Measurements from ENCODE around the gene TMPRSS9. TPM values are rescaled to one million over a fixed set of nuclear protein-coding genes. Genes with fewer than 3 reads are reported as not detected.
"Not testable (repeated sequence)": the region's sequence is repeated elsewhere in the genome, so short reads cannot be mapped to it uniquely, and the experiment has no call there.

The TMPRSS9 gene
- polyA plus RNA-seq, 6 donors from 2014 or later, result not detected

DNA sequence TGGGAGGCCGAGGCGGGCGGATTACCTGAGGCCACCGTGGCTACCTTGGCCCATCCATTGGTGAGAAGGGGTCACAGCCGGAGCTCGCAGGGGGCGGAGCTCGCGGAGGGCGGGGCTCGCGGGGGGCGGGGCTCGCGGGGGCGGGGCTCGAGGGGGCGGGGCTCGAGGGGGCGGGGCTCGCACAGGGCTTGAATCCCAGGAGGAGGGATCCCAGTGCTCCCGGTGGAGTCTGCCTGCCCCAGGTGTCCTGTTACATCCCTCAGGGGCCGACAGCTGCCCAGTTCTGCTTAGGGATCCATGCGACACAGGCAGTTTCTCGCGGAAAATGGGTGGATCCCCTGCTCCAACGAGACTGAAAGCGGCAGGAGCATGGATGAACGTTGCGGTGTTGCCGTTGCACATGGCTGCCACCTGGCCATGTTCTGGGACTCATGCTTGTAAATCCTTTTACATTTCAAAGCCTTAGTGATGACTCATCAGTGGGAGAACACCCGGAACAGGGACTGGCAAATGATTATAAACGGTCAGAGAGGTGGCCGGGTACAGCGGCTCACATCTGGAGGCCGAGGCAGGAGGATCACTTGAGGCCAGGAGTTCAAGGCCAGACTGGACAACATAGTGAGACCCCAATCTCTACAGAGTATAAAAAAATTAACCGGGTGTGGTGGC lies 25.1 kb downstream of the TMPRSS9 start:
- no peaks in the 10 kb centered on the region for H3K36me3 Mint-ChIP-seq
- peaks cover 8 to 16% (median 12%) of the 10 kb centered on the region in 3 donors for H3K4me1 Mint-ChIP-seq
- ATAC-seq (ENCODE audit: low read depth in 2 of 2), result no peak
- H3K4me3 Mint-ChIP-seq, result no peak overlapping the region
- no peak for DNase-seq
- peaks cover 0 to 9% (median 3%) of the 10 kb centered on the region in 7 donors for H3K9me3 Mint-ChIP-seq
- peaks cover 0 to 6% (median 0%) of the 10 kb centered on the region in 3 donors for H3K27me3 Mint-ChIP-seq
- peak overlapping the region in 1 of 6 donors; percentile 42 for H3K27ac Mint-ChIP-seq

DNA sequence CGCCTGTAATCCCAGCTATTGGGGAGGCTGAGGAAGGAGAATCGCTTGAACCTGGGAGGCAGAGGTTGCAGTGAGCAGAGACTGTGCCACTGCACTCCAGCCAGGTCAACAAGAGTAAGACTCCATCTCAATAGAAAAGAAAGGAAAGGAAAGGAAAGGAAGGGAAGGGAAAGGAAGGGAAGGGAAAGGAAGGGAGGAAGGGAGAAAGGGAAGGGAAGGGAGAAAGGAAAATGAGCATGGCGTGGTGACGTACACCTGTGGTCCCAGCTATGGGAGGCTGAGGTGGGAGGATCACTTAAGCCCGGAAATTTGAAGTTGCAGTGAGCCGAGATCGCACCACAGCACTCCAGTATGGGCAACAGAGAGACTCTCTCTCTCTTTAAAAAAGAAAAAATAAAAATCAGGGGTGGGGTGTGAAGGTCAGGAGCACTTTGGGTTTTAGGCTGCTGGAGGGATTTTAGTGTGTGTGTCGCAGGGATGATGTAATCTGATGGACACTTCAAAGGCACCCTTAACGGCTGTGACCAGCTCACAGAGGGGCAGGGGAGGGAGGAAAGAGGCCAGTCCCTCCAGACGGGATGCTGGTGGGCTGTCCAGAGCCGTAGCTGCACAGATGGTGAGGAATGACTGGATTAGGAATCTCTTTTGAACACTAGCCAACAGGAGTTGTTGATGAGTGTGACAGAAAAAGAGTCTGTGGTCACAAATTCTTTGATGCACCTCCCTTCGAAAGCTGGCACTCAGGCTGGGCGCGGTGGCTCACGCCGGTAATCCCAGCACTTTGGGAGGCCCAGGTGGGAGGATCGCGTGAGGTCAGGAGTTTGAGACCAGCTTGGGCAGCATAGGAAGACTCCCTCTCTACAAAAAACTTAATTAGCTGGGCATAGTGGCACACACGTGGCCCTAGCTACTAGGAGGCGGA lies 27.6 kb downstream of the TMPRSS9 start:
- DNase-seq, result no peak
- no peaks in the 10 kb centered on the region for H3K36me3 Mint-ChIP-seq
- peaks cover 0 to 4% (median 0%) of the 10 kb centered on the region in 3 donors for H3K27me3 Mint-ChIP-seq
- no peak for ATAC-seq (ENCODE audit: low read depth in 2 of 2)
- H3K4me1 Mint-ChIP-seq, result peaks cover 12 to 19% (median 17%) of the 10 kb centered on the region in 3 donors
- H3K27ac Mint-ChIP-seq, result peak overlapping the region in 2 of 6 donors; percentile 37 to 57
- H3K4me3 Mint-ChIP-seq, result peak overlapping the region in 2 of 8 donors; percentile 37 to 52
- H3K9me3 Mint-ChIP-seq, result peaks cover 0 to 1% (median 0%) of the 10 kb centered on the region in 7 donors

- H3K27ac Mint-ChIP-seq, result peak overlapping the region in 2 of 6 donors; percentile 53 to 56
- ATAC-seq (ENCODE audit: low read depth in 2 of 2) (no peak), DNase-seq (no peak)
- peaks cover 0 to 4% (median 0%) of the 10 kb centered on the region in 3 donors for H3K27me3 Mint-ChIP-seq
- peaks cover 12 to 25% (median 17%) of the 10 kb centered on the region in 3 donors for H3K4me1 Mint-ChIP-seq
- no peaks in the 10 kb centered on the region for H3K36me3 Mint-ChIP-seq
- no peak overlapping the region for H3K4me3 Mint-ChIP-seq
- H3K9me3 Mint-ChIP-seq, result peaks cover 0 to 1% (median 0%) of the 10 kb centered on the region in 7 donors
Observed at GRCh38 chr19:2389594-2389993, 29.5 kb downstream of the TMPRSS9 start.

GRCh38 chr19:2391118-2391725 lies 31.2 kb downstream of the TMPRSS9 start:
- no peaks in the 10 kb centered on the region for H3K36me3 Mint-ChIP-seq
- peak overlapping the region in 3 of 8 donors; percentile 1 to 77 (median 8) for H3K4me3 Mint-ChIP-seq
- peak; percentile 53 for DNase-seq
- peaks cover 12 to 27% (median 25%) of the 10 kb centered on the region in 3 donors for H3K4me1 Mint-ChIP-seq
- peak; percentile 61 to 64 for ATAC-seq (ENCODE audit: low read depth in 2 of 2)
- peaks cover 0 to 4% (median 0%) of the 10 kb centered on the region in 3 donors for H3K27me3 Mint-ChIP-seq
- H3K9me3 Mint-ChIP-seq, result peaks cover 0 to 1% (median 0%) of the 10 kb centered on the region in 7 donors
- peak overlapping the region in 4 of 6 donors; percentile 0 to 55 (median 7) for H3K27ac Mint-ChIP-seq

DNA sequence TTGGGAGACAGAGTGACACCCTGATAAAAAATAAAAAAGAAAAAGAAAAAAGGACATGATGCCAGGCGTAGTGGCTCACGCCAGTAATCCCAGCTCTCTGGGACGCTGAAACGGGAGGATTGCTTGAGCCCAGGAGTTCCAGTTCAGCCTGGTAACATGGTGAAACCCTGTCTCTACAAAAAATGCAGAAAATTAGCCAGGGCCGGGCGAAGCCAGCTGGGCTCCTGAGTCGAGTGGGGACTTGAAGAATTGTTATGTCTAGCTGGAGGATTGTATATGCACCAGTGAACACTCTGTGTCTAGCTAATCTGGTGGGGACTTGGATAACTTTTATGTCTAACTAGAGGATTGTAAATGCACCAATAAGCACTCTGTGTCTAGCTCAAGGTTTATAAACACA lies 32.3 kb downstream of the TMPRSS9 start:
- ATAC-seq (ENCODE audit: low read depth in 2 of 2) (no peak), DNase-seq (no peak)
- Mint-ChIP-seq H3K36me3 (no peaks in the 10 kb centered on the region), H3K4me3 (peak overlapping the region in 1 of 8 donors; percentile 15), H3K4me1 (peaks cover 12 to 27% (median 25%) of the 10 kb centered on the region in 3 donors), H3K9me3 (peaks cover 0 to 1% (median 0%) of the 10 kb centered on the region in 7 donors), H3K27ac (peak overlapping the region in 1 of 6 donors; percentile 33), H3K27me3 (peaks cover 0 to 4% (median 0%) of the 10 kb centered on the region in 3 donors)

- not testable (repeated sequence) for ATAC-seq (ENCODE audit: low read depth in 2 of 2); H3K9me3 Mint-ChIP-seq; DNase-seq; H3K27me3 Mint-ChIP-seq; H3K36me3 Mint-ChIP-seq
- Mint-ChIP-seq H3K4me3 (peak overlapping the region in 3 of 8 donors; percentile 13 to 59 (median 53)), H3K27ac (peak overlapping the region in 1 of 6 donors; percentile 60), H3K4me1 (peaks cover 12 to 27% (median 25%) of the 10 kb centered on the region in 3 donors)
Observed at GRCh38 chr19:2392899-2393298, 32.8 kb downstream of the TMPRSS9 start.

DNA sequence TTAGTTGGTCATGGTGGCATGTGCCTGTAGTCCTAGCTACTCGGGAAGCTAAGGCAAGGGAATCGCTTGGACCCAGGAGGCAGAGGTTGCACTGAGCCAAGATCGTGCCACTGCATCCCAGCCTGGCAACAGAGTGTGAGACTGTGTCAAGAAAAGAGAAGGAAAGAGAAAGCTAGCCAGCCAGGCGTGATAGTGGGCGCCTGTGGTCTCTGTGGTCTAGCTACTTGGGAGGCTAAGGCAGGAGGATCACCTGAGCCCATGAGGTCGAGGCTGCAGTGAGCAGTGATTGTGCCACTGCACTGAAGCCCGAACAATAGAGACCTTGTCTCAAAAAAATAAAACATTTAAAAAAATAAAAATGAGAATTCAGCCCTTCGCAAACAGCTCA lies 34.0 kb downstream of the TMPRSS9 start:
- peaks cover 12 to 27% (median 25%) of the 10 kb centered on the region in 3 donors for H3K4me1 Mint-ChIP-seq
- peak overlapping the region in 3 of 6 donors; percentile 61 to 91 (median 88) for H3K27ac Mint-ChIP-seq
- H3K36me3 Mint-ChIP-seq, result no peaks in the 10 kb centered on the region
- H3K9me3 Mint-ChIP-seq, result peaks cover 0 to 1% (median 0%) of the 10 kb centered on the region in 7 donors
- peak in 1 of 2 donors; percentile 64 for ATAC-seq (ENCODE audit: low read depth in 2 of 2)
- H3K27me3 Mint-ChIP-seq, result peaks cover 0 to 4% (median 0%) of the 10 kb centered on the region in 3 donors
- peak; percentile 42 for DNase-seq
- H3K4me3 Mint-ChIP-seq, result peak overlapping the region in 7 of 8 donors; percentile 46 to 88 (median 81)

DNA sequence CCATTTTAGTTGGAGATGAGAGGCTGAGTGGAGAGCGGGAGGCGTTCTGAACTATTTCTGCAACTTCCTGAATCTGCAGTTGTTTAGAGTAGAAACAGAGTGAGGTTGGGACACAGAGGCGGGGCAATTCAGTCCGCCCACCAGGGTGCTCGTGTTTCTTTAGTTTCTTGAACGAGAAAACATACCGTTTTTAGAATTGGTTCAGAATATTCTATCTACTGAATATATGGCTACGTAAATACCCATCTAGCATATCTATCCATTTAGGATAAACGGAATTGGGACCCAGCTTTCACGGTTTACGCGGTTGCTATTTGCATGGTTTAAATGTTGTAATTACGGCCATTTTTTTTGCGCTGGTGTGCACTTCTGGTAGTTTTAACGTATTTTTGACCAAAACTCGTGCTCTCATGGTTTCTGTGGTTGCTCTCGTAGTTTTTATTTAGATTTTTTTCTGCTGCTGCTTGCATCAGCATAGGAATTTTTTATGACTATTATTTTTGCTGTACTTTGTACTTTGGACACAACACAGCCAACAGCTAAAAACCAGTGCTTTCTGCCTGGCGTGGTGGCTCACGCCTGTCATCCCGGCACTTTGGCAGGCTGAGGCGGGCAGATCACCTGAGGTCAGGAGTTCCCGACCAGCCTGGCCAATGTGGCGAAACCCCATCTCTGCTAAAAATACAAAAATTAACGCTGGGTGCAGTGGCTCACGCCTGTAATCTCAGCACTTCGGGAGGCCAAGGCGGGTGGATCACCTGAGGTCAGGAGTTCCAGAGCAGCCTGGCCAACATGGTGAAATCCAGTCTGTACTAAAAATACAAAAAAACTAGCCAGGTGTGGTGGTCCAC lies 34.6 kb downstream of the TMPRSS9 start:
- Mint-ChIP-seq H3K27ac (peak overlapping the region in 4 of 6 donors; percentile 36 to 91 (median 74)), H3K4me3 (peak overlapping the region in 7 of 8 donors; percentile 46 to 88 (median 81)), H3K36me3 (no peaks in the 10 kb centered on the region), H3K4me1 (peaks cover 11 to 27% (median 23%) of the 10 kb centered on the region in 3 donors), H3K9me3 (peaks cover 0 to 1% (median 0%) of the 10 kb centered on the region in 7 donors), H3K27me3 (peaks cover 0 to 4% (median 0%) of the 10 kb centered on the region in 3 donors)
- DNase-seq (peak; percentile 39), ATAC-seq (ENCODE audit: low read depth in 2 of 2) (peak; percentile 75 to 76)

DNA sequence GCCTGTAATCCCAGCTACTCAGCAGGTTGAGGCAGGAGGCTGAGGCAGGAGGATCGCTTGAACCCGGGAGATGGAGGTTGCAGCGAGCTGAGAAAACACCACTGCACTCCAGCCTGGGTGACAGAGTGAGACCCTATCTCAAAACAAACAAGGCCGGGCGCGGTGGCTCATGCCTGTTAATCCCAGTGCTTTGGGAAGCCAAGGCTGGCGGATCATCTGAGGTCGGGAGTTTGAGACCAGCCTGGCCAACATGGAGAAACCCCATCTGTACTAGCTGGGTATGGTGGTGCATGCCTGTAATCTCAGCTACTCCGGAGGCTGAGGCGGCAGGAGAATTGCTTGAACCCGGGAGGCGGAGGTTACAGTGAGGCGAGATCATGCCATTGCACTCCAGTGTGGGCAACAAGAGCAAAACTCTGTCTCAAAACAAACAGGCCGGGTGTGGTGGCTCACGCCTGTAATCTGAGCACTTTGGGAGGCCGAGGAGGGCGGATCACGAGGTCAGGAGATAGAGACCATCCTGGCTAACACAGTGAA lies 35.3 kb downstream of the TMPRSS9 start:
- Mint-ChIP-seq H3K4me1 (peaks cover 9 to 24% (median 21%) of the 10 kb centered on the region in 3 donors), H3K4me3 (peak overlapping the region in 2 of 8 donors; percentile 25 to 88), H3K27ac (peak overlapping the region in 2 of 6 donors; percentile 36 to 39)
- not testable (repeated sequence) for ATAC-seq (ENCODE audit: low read depth in 2 of 2); H3K36me3 Mint-ChIP-seq; H3K9me3 Mint-ChIP-seq; H3K27me3 Mint-ChIP-seq; DNase-seq

- not testable (repeated sequence) for H3K9me3 Mint-ChIP-seq; H3K4me3 Mint-ChIP-seq; ATAC-seq (ENCODE audit: low read depth in 2 of 2); H3K27ac Mint-ChIP-seq; H3K27me3 Mint-ChIP-seq; DNase-seq; H3K36me3 Mint-ChIP-seq
- H3K4me1 Mint-ChIP-seq, result peaks cover 4 to 17% (median 15%) of the 10 kb centered on the region in 3 donors
Observed at GRCh38 chr19:2397173-2397572, 37.1 kb downstream of the TMPRSS9 start.

GRCh38 chr19:2398735-2399305 lies 38.8 kb downstream of the TMPRSS9 start:
- no peak for DNase-seq
- no peak for ATAC-seq (ENCODE audit: low read depth in 2 of 2)
- H3K9me3 Mint-ChIP-seq, result no peaks in the 10 kb centered on the region
- H3K27me3 Mint-ChIP-seq, result no peaks in the 10 kb centered on the region
- H3K36me3 Mint-ChIP-seq, result no peaks in the 10 kb centered on the region
- H3K4me1 Mint-ChIP-seq, result peaks cover 4 to 17% (median 4%) of the 10 kb centered on the region in 3 donors
- H3K27ac Mint-ChIP-seq, result no peak overlapping the region
- H3K4me3 Mint-ChIP-seq, result no peak overlapping the region

- no peaks in the 10 kb centered on the region for H3K36me3 Mint-ChIP-seq
- peaks cover 0 to 2% (median 0%) of the 10 kb centered on the region in 7 donors for H3K9me3 Mint-ChIP-seq
- ATAC-seq (ENCODE audit: low read depth in 2 of 2), result no peak
- H3K4me1 Mint-ChIP-seq, result peaks cover 0 to 10% (median 0%) of the 10 kb centered on the region in 3 donors
- no peaks in the 10 kb centered on the region for H3K27me3 Mint-ChIP-seq
- no peak overlapping the region for H3K27ac Mint-ChIP-seq
- H3K4me3 Mint-ChIP-seq, result no peak overlapping the region
- no peak for DNase-seq
Observed at GRCh38 chr19:2399582-2399981, 39.5 kb downstream of the TMPRSS9 start.

Measured in naive B cell (primary cell).